Osteocyte (in vitro differentiated cells): ENCODE results near the gene FHL1. TPM values are rescaled to one million over a fixed set of nuclear protein-coding genes. Genes with fewer than 3 reads are reported as not detected.

ENCODE experiments used
- DNase-seq: peaks from one replicate; pipeline ENCODE4 v3.0.0; 2021; ENCODE audit warnings: mixed read lengths; ENCODE audit not compliant: unreplicated experiment; ENCODE audit errors: extremely low spot score
- H3K27ac Mint-ChIP-seq: one replicate; pipeline ENCODE4 v1.8.0; 2021; ENCODE audit warnings: mild to moderate bottlenecking, mixed read lengths; ENCODE audit not compliant: unreplicated experiment
- H3K27me3 Mint-ChIP-seq: one replicate; pipeline ENCODE4 v1.8.0; 2021; ENCODE audit warnings: mixed read lengths; ENCODE audit not compliant: unreplicated experiment
- H3K36me3 Mint-ChIP-seq: one replicate; pipeline ENCODE4 v1.8.0; 2021; ENCODE audit warnings: mixed read lengths; ENCODE audit not compliant: unreplicated experiment
- H3K4me1 Mint-ChIP-seq: one replicate; pipeline ENCODE4 v1.8.0; 2021; ENCODE audit warnings: mixed read lengths; ENCODE audit not compliant: unreplicated experiment
- H3K4me3 Mint-ChIP-seq: one replicate; pipeline ENCODE4 v1.8.0; 2021; ENCODE audit warnings: mild to moderate bottlenecking, moderate library complexity, mixed read lengths; ENCODE audit not compliant: unreplicated experiment
- H3K9me3 Mint-ChIP-seq: one replicate; pipeline ENCODE4 v1.8.0; 2021; ENCODE audit warnings: mixed read lengths; ENCODE audit not compliant: unreplicated experiment
- total RNA-seq: library from RNA; stranded (reverse); gene quantifications from 2 replicates; pipeline ENCODE4 v1.2.1, GENCODE V29; 2021
- TF ChIP-seq, protein P1 (sequence below): fragments of 200-600 bp; sonication (generic); IDR thresholded peaks from 2 replicates; pipeline ENCODE4 v1.5.0; 2021; ENCODE audit warnings: antibody characterized with exemption, mild to moderate bottlenecking, moderate library complexity

FHL1 gene
- total RNA-seq, 1 donor from 2014 or later: 1,725 TPM

DNA sequence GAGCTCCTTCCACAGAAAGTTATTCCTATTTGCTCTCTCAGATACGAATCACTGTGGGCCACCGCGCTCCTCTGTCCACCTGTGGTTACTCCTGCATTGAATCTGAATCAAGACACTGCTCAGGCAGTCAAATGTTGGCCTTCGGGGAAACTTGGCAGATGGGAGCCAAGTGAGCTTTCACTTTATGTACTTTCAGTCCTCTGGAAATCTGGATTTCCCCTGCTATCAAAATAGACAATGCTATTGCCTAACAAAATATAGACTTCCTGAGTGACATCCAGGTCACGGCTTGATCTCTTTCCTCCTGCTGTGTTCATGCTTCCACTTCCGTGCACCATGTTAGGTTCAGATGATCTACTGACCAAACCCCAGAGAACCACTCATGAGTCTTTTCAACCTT is 43.8 kb downstream of the FHL1 start:
- peak overlapping the region; percentile 81 for H3K27ac Mint-ChIP-seq
- peak overlapping the region; percentile 1 for H3K4me3 Mint-ChIP-seq
- H3K27me3 Mint-ChIP-seq: no peaks in the 10 kb centered on the region
- peaks cover 74% of the 10 kb centered on the region for H3K4me1 Mint-ChIP-seq
- peaks cover 42% of the 10 kb centered on the region for H3K36me3 Mint-ChIP-seq
- no peak for DNase-seq
- peaks cover 13% of the 10 kb centered on the region for H3K9me3 Mint-ChIP-seq
- TF ChIP-seq, protein P1, sequence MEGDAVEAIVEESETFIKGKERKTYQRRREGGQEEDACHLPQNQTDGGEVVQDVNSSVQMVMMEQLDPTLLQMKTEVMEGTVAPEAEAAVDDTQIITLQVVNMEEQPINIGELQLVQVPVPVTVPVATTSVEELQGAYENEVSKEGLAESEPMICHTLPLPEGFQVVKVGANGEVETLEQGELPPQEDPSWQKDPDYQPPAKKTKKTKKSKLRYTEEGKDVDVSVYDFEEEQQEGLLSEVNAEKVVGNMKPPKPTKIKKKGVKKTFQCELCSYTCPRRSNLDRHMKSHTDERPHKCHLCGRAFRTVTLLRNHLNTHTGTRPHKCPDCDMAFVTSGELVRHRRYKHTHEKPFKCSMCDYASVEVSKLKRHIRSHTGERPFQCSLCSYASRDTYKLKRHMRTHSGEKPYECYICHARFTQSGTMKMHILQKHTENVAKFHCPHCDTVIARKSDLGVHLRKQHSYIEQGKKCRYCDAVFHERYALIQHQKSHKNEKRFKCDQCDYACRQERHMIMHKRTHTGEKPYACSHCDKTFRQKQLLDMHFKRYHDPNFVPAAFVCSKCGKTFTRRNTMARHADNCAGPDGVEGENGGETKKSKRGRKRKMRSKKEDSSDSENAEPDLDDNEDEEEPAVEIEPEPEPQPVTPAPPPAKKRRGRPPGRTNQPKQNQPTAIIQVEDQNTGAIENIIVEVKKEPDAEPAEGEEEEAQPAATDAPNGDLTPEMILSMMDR: no peak

DNA sequence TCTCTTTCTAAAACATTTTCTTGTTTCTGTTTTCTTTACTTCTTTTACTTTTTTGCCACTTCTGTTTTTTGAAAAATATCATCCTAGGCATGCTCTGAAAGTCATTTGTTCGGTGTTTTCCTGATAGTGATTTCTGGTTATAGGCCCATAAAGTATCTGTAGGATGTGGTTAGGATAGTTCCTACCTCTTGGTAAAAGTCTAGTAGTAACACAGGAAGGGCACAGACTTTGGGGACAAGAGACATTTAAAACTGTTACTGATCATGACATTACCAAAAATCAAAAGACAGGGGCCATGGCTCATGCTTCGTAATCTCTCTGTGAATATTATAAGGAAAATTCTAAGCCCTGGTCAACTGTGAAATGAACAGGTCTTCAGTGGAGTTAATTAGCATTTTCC is 44.8 kb downstream of the FHL1 start:
- Mint-ChIP-seq H3K36me3 (peaks cover 42% of the 10 kb centered on the region), H3K27ac (peak overlapping the region; percentile 72), H3K4me3 (no peak overlapping the region), H3K9me3 (peaks cover 13% of the 10 kb centered on the region), H3K27me3 (no peaks in the 10 kb centered on the region), H3K4me1 (peaks cover 77% of the 10 kb centered on the region)
- TF ChIP-seq, protein P1: no peak
- DNase-seq: no peak

DNA sequence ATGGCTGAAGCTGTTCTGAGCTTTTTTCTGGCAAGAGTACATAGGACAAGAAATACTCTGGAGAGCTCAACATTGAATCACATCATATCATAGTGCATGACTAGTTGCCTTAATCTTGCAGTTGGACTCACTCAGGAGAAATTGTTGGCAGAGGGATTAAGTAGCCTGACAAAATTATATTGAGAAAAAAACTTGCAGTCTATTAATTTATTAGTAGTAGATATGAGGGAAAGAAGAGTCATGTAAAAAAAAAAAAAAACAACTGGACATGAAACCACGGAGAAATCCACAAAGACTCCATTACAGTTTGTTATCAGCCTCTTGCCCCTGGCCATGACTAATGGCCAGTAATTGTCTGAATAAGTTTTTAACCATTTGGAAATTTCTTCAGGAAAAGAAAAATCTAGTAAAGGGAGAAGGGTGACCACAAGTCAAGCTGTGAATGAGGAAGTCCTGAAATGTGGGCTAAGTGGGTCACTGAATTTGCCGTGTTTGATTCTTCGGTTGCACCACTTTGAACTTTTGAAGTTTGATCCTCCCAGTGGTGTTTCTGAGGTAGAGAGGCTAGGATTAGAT is 45.6 kb downstream of the FHL1 start:
- peaks cover 42% of the 10 kb centered on the region for H3K36me3 Mint-ChIP-seq
- DNase-seq: no peak
- H3K4me1 Mint-ChIP-seq: peaks cover 83% of the 10 kb centered on the region
- no peak overlapping the region for H3K4me3 Mint-ChIP-seq
- peaks cover 13% of the 10 kb centered on the region for H3K9me3 Mint-ChIP-seq
- H3K27ac Mint-ChIP-seq: peak overlapping the region; percentile 72
- no peaks in the 10 kb centered on the region for H3K27me3 Mint-ChIP-seq
- TF ChIP-seq, protein P1: no peak

DNA sequence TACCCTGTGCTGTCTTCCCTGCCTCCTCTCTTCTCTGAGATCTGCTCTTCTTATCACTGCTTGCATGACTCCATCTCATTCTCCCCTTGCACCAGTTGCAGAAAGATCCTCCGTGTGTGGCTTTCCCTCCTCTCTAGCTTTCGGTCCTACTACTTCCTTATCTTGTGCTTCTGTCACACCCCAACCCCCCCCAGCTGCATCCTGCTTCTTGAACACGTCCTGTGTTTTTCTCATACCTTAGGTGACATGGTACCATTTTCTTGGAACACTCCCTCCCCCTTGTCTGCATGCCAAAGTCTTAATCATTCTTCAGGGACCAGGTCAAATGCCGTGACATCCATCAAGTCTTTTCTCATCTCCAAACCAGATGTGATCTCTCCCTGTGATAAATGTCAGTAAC is 46.4 kb downstream of the FHL1 start:
- Mint-ChIP-seq H3K27ac (peak overlapping the region; percentile 72), H3K27me3 (no peaks in the 10 kb centered on the region), H3K4me3 (no peak overlapping the region), H3K9me3 (peaks cover 18% of the 10 kb centered on the region), H3K36me3 (peaks cover 44% of the 10 kb centered on the region), H3K4me1 (peaks cover 87% of the 10 kb centered on the region)
- no peak for DNase-seq
- TF ChIP-seq, protein P1: no peak

DNA sequence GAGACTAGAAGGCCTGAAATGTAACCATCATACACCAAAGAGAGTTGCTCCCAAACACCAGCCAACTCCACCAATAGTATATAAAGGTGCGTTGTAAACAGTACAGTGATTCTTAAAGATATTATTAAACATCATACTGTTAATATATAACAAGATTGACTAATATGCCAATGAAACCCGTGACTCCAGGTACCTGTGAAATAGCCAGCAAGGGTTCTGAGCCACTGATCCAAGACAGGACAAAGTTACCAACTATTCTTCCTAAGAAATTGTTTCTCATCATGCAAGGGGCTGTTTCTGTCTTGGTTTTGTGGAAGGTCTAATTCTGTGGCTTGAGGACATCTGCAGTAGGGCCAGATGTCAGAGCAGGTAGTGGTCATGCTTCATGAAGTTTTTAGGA is 47.2 kb downstream of the FHL1 start:
- Mint-ChIP-seq H3K4me3 (no peak overlapping the region), H3K27ac (peak overlapping the region; percentile 81), H3K9me3 (peaks cover 19% of the 10 kb centered on the region), H3K27me3 (no peaks in the 10 kb centered on the region), H3K4me1 (peaks cover 91% of the 10 kb centered on the region), H3K36me3 (peaks cover 42% of the 10 kb centered on the region)
- DNase-seq: no peak
- TF ChIP-seq, protein P1: no peak
